Measurements from ENCODE around the gene HSBP1L1. TPM values are rescaled to one million over a fixed set of nuclear protein-coding genes. Genes with fewer than 3 reads are reported as not detected.
A peak's percentile ranks its signal among the peaks of the same experiment; 100 is the strongest.

Gene HSBP1L1
- total RNA-seq: 7.0 and 8.0 TPM in 2 replicates
- long read RNA-seq: 0 reads

DNA sequence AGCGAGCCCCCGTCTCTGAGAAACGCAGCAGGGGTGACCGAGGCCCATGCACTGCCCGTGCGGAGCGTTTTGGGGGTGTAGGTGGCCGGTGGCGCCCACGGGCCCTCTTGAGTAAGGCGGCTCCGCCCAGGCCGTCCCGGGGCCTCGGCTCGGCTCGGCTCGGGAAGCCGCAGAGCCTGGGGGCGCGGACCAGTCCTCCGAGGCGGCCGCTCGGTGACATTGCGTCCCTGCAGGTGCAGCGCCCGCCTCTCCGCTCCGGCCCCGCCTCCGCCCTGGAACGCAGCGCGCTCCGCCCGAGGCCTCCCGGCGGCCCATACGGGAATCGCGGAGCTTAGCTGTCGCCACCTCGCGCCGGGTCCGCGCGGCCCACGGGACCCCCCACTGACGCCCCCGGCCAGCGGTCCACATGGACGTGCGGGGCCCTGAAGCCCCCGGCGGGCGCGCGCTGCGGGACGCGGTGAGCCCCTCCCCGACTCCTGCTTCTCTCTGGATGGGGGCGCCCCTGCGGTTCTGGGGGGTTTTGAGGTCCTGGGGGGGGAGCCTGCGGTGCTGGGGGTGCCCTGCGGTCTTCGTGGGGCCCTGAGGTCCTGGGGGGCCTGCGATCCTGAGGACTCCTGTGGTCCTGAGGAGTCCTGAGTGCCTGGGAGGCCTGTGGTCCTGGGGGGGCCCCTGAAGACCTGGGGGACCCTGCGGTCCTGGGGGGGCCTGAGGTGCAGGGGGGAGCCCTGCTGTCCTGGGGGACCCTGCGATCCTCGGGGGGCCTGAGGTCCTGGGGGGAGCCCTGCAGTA lies at the start of gene HSBP1L1:
Gene HSBP1L1, plus strand, starts transcription at position 314 of the 789 bp plus-strand sequence. Its CDS starts 93 bp downstream, at position 407.
- Mint-ChIP-seq H3K27me3 (peaks cover 28% of the 10 kb centered on the region), H3K4me3 (ENCODE audit: low read depth) (peak within 1 kb of the TSS; percentile 59), H3K36me3 (ENCODE audit: insufficient read depth) (peaks cover 4% of the 10 kb centered on the region), H3K27ac (peak within 1 kb of the TSS; percentile 62), H3K4me1 (ENCODE audit: low read depth) (peaks cover 19% of the 10 kb centered on the region), H3K9me3 (ENCODE audit: low read depth) (no peaks in the 10 kb centered on the region)
- TF ChIP-seq, protein P1, sequence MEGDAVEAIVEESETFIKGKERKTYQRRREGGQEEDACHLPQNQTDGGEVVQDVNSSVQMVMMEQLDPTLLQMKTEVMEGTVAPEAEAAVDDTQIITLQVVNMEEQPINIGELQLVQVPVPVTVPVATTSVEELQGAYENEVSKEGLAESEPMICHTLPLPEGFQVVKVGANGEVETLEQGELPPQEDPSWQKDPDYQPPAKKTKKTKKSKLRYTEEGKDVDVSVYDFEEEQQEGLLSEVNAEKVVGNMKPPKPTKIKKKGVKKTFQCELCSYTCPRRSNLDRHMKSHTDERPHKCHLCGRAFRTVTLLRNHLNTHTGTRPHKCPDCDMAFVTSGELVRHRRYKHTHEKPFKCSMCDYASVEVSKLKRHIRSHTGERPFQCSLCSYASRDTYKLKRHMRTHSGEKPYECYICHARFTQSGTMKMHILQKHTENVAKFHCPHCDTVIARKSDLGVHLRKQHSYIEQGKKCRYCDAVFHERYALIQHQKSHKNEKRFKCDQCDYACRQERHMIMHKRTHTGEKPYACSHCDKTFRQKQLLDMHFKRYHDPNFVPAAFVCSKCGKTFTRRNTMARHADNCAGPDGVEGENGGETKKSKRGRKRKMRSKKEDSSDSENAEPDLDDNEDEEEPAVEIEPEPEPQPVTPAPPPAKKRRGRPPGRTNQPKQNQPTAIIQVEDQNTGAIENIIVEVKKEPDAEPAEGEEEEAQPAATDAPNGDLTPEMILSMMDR (IDR thresholded peaks at IDR 0.05; ENCODE audit: unreplicated experiment): peak; percentile 47
- DNase-seq (ENCODE audit: low spot score, unreplicated experiment): peak; percentile 76

- H3K4me1 Mint-ChIP-seq (ENCODE audit: low read depth): no peaks in the 10 kb centered on the region
- H3K9me3 Mint-ChIP-seq (ENCODE audit: low read depth): peaks cover 3% of the 10 kb centered on the region
- H3K36me3 Mint-ChIP-seq (ENCODE audit: insufficient read depth): peaks cover 40% of the 10 kb centered on the region
- DNase-seq (ENCODE audit: low spot score, unreplicated experiment): no peak
- TF ChIP-seq, protein P1 (IDR thresholded peaks at IDR 0.05; ENCODE audit: unreplicated experiment): no peak
- no peaks in the 10 kb centered on the region for H3K27me3 Mint-ChIP-seq
- no peak overlapping the region for H3K4me3 Mint-ChIP-seq (ENCODE audit: low read depth)
- H3K27ac Mint-ChIP-seq: no peak overlapping the region
Observed at GRCh38 chr18:79915161-79916127, 49.0 kb upstream of the HSBP1L1 start.

GRCh38 chr18:79916128-79916494 lies 48.3 kb upstream of the HSBP1L1 start:
- Mint-ChIP-seq H3K4me3 (ENCODE audit: low read depth) (no peak overlapping the region), H3K27me3 (no peaks in the 10 kb centered on the region), H3K36me3 (ENCODE audit: insufficient read depth) (peaks cover 39% of the 10 kb centered on the region), H3K4me1 (ENCODE audit: low read depth) (no peaks in the 10 kb centered on the region), H3K9me3 (ENCODE audit: low read depth) (peaks cover 3% of the 10 kb centered on the region), H3K27ac (peak overlapping the region; percentile 45)
- TF ChIP-seq, protein P1 (IDR thresholded peaks at IDR 0.05; ENCODE audit: unreplicated experiment): no peak
- DNase-seq (ENCODE audit: low spot score, unreplicated experiment): no peak

DNA sequence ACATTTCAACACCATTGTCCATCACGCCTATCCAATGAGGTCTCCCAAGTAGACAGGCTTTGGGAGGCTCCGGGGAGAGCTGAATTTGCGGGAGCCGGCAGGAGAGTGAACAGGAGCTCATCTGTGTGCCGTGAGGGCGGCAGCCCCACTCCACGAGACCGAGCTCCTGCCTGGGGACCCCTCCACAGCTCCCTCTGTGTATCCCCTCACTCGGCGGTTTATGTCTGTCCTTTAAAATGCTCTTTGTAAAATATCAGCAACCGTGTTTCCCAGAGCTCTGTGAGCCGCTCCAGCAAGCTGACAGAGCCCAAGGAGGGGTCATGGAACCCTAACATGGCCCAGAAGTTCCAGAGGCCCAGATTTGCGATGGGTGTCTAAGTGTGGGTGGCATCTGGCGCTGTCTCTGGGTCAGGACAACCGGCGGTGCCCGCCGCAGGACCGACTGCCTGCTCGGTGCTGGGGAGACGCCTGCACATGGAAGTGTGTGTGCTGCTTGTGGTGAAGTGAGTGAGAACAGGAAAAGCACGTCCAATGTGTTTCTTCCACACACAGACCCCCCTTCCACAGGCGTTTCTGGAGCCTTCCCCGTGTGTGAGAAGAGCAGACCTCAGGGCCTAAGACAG lies 47.8 kb upstream of the HSBP1L1 start:
- TF ChIP-seq, protein P1 (IDR thresholded peaks at IDR 0.05; ENCODE audit: unreplicated experiment): no peak
- H3K4me1 Mint-ChIP-seq (ENCODE audit: low read depth): no peaks in the 10 kb centered on the region
- H3K27me3 Mint-ChIP-seq: no peaks in the 10 kb centered on the region
- H3K36me3 Mint-ChIP-seq (ENCODE audit: insufficient read depth): peaks cover 39% of the 10 kb centered on the region
- no peak for DNase-seq (ENCODE audit: low spot score, unreplicated experiment)
- H3K4me3 Mint-ChIP-seq (ENCODE audit: low read depth): no peak overlapping the region
- peaks cover 3% of the 10 kb centered on the region for H3K9me3 Mint-ChIP-seq (ENCODE audit: low read depth)
- H3K27ac Mint-ChIP-seq: no peak overlapping the region

Measured in progenitor cell of endocrine pancreas (in vitro differentiated cells).